ENCODE data around the gene SLC17A5.
"Not testable (repeated sequence)": the region's sequence is repeated elsewhere in the genome, so short reads cannot be mapped to it uniquely, and the experiment has no call there.

Gene SLC17A5

GRCh38 chr6:73566486-73566871 is 87.3 kb downstream of the SLC17A5 start:
- DNase-seq (ENCODE audit: low read depth): not testable (repeated sequence)

- no peak for DNase-seq (ENCODE audit: low read depth)
Measured at GRCh38 chr6:73565767-73566485, 87.9 kb downstream of the SLC17A5 start.

- DNase-seq (ENCODE audit: low read depth): no peak
Measured at GRCh38 chr6:73564578-73565345, 89.0 kb downstream of the SLC17A5 start.

- DNase-seq (ENCODE audit: low read depth): no peak
Measured at GRCh38 chr6:73562558-73562957, 91.2 kb downstream of the SLC17A5 start.

GRCh38 chr6:73560853-73561407 is 92.9 kb downstream of the SLC17A5 start:
- DNase-seq (ENCODE audit: low read depth): no peak

GRCh38 chr6:73560182-73560732 is 93.5 kb downstream of the SLC17A5 start:
- no peak for DNase-seq (ENCODE audit: low read depth)

- not testable (repeated sequence) for DNase-seq (ENCODE audit: low read depth)
Measured at GRCh38 chr6:73559399-73559794, 94.4 kb downstream of the SLC17A5 start.

GRCh38 chr6:73558624-73559398 is 95.0 kb downstream of the SLC17A5 start:
- DNase-seq (ENCODE audit: low read depth): no peak

- no peak for DNase-seq (ENCODE audit: low read depth)
Measured at GRCh38 chr6:73556836-73557235, 97.0 kb downstream of the SLC17A5 start.

GRCh38 chr6:73555380-73555949 is 98.3 kb downstream of the SLC17A5 start:
- not testable (repeated sequence) for DNase-seq (ENCODE audit: low read depth)

GRCh38 chr6:73551115-73551514 is 102.7 kb downstream of the SLC17A5 start:
- not testable (repeated sequence) for DNase-seq (ENCODE audit: low read depth)

GRCh38 chr6:73548458-73549446 is 105.0 kb downstream of the SLC17A5 start:
- DNase-seq (ENCODE audit: low read depth): no peak

- DNase-seq (ENCODE audit: low read depth): no peak
Measured at GRCh38 chr6:73547036-73547435, 106.8 kb downstream of the SLC17A5 start.

All from stimulated activated CD4-positive, alpha-beta T cell treated with anti-CD3 and anti-CD28 coated beads, Interleukin-2, amount 100 ng/mL, for 4 hours (primary cell).